Mesodermal cell (in vitro differentiated cells): ENCODE measurements around the gene SLC4A11.

Experiments used
- H3K27ac ChIP-seq: 2 replicates; pipeline ENCODE4 v1.7.0; 2013; ENCODE audit warnings: mild to moderate bottlenecking, low read depth, low read length, moderate library complexity; ENCODE audit not compliant: severe bottlenecking
- H3K36me3 ChIP-seq: 2 replicates; pipeline ENCODE4 v1.7.1; 2013; ENCODE audit warnings: mild to moderate bottlenecking, low read length, moderate library complexity; ENCODE audit not compliant: control insufficient read depth, insufficient read depth
- H3K4me1 ChIP-seq: one replicate; pipeline ENCODE4 v1.7.1; 2013; ENCODE audit warnings: mild to moderate bottlenecking, low read length; ENCODE audit not compliant: insufficient read depth, control insufficient read depth, poor library complexity, severe bottlenecking
- H3K4me3 ChIP-seq: 2 replicates; pipeline ENCODE4 v1.7.0; 2013; ENCODE audit warnings: low read length, control low read depth, mild to moderate bottlenecking; ENCODE audit not compliant: insufficient read depth, poor library complexity, severe bottlenecking; ENCODE audit errors: extremely low read depth
- H3K9me3 ChIP-seq: 2 replicates; pipeline ENCODE4 v1.7.1; 2013; ENCODE audit warnings: mild to moderate bottlenecking, low read length, moderate library complexity; ENCODE audit not compliant: control insufficient read depth
- WGBS, 2 experiments: methylation state at CpG; one replicate each; pipeline ENCODE4 v1.1.5; 2013; ENCODE audit warnings: missing lambda C conversion rate in 2 of 2; ENCODE audit not compliant: insufficient coverage in 2 of 2; 5-methylcytosine and 5-hydroxymethylcytosine counted together

SLC4A11 gene

GRCh38 chr20:3273371-3273770, 34.4 kb upstream of the SLC4A11 start:
- Histone ChIP-seq H3K9me3 (no peaks in the 10 kb centered on the region), H3K27ac (no peak overlapping the region), H3K4me1 (no peaks in the 10 kb centered on the region), H3K36me3 (peaks cover 73% of the 10 kb centered on the region), H3K4me3 (no peak overlapping the region)
- 100% methylated on average over 4 of the region's 4 CpGs; no CpG with 5 or more reads in 1 of the 2 experiments for WGBS, 2 experiments

GRCh38 chr20:3270051-3270450, 31.1 kb upstream of the SLC4A11 start:
- 96 to 100% methylated on average over 1 to 3 of the region's 4 CpGs for WGBS, 2 experiments
- H3K4me1 ChIP-seq, result no peaks in the 10 kb centered on the region
- H3K27ac ChIP-seq, result no peak overlapping the region
- peaks cover 65% of the 10 kb centered on the region for H3K36me3 ChIP-seq
- no peak overlapping the region for H3K4me3 ChIP-seq
- H3K9me3 ChIP-seq, result no peaks in the 10 kb centered on the region

- no peak overlapping the region for H3K4me3 ChIP-seq
- peaks cover 60% of the 10 kb centered on the region for H3K36me3 ChIP-seq
- no peak overlapping the region for H3K27ac ChIP-seq
- H3K9me3 ChIP-seq, result no peaks in the 10 kb centered on the region
- H3K4me1 ChIP-seq, result no peaks in the 10 kb centered on the region
These were observed 23.6 kb upstream of the SLC4A11 start for GRCh38 chr20:3262566-3262965.

- 89 to 100% methylated on average over 3 to 4 of the region's 5 CpGs for WGBS, 2 experiments
- H3K4me3 ChIP-seq, result no peak overlapping the region
- H3K36me3 ChIP-seq, result peaks cover 71% of the 10 kb centered on the region
- H3K27ac ChIP-seq, result no peak overlapping the region
- no peaks in the 10 kb centered on the region for H3K9me3 ChIP-seq
- no peaks in the 10 kb centered on the region for H3K4me1 ChIP-seq
These were observed 19.4 kb upstream of the SLC4A11 start for GRCh38 chr20:3258429-3258828.

- Histone ChIP-seq H3K4me3 (no peak overlapping the region), H3K36me3 (peaks cover 76% of the 10 kb centered on the region), H3K27ac (no peak overlapping the region), H3K9me3 (no peaks in the 10 kb centered on the region), H3K4me1 (no peaks in the 10 kb centered on the region)
- WGBS, 2 experiments, result 94 to 96% methylated on average over 5 of the region's 5 CpGs
These were observed 16.7 kb upstream of the SLC4A11 start for GRCh38 chr20:3255728-3256127.

- peaks cover 9% of the 10 kb centered on the region for H3K4me1 ChIP-seq
- H3K9me3 ChIP-seq, result no peaks in the 10 kb centered on the region
- peaks cover 52% of the 10 kb centered on the region for H3K36me3 ChIP-seq
- H3K4me3 ChIP-seq, result no peak overlapping the region
- WGBS, 2 experiments, result 94 to 98% methylated on average over 6 to 8 of the region's 8 CpGs
- no peak overlapping the region for H3K27ac ChIP-seq
These were observed 12.8 kb upstream of the SLC4A11 start for GRCh38 chr20:3251806-3252205.

- Histone ChIP-seq H3K9me3 (no peaks in the 10 kb centered on the region), H3K4me1 (peaks cover 9% of the 10 kb centered on the region), H3K27ac (no peak overlapping the region), H3K4me3 (no peak overlapping the region), H3K36me3 (peaks cover 35% of the 10 kb centered on the region)
- 22 to 26% methylated on average over 9 of the region's 10 CpGs for WGBS, 2 experiments
These were observed 11.1 kb upstream of the SLC4A11 start for GRCh38 chr20:3250091-3250504.

GRCh38 chr20:3248993-3249347, 10.0 kb upstream of the SLC4A11 start:
- peaks cover 9% of the 10 kb centered on the region for H3K4me1 ChIP-seq
- no peak overlapping the region for H3K27ac ChIP-seq
- H3K4me3 ChIP-seq, result peak overlapping the region; percentile 11
- H3K36me3 ChIP-seq, result peaks cover 25% of the 10 kb centered on the region
- WGBS, 2 experiments, result 12 to 20% methylated on average over 7 to 15 of the region's 18 CpGs
- H3K9me3 ChIP-seq, result no peaks in the 10 kb centered on the region

GRCh38 chr20:3248167-3248992, 9.4 kb upstream of the SLC4A11 start:
- Histone ChIP-seq H3K27ac (no peak overlapping the region), H3K36me3 (peaks cover 21% of the 10 kb centered on the region), H3K4me1 (peaks cover 9% of the 10 kb centered on the region), H3K9me3 (no peaks in the 10 kb centered on the region), H3K4me3 (peak overlapping the region; percentile 11)
- WGBS, 2 experiments, result 4 to 17% methylated on average over 34 to 40 of the region's 53 CpGs

GRCh38 chr20:3247638-3248037, 8.6 kb upstream of the SLC4A11 start:
- Histone ChIP-seq H3K36me3 (peaks cover 17% of the 10 kb centered on the region), H3K4me1 (peaks cover 9% of the 10 kb centered on the region), H3K9me3 (no peaks in the 10 kb centered on the region), H3K27ac (no peak overlapping the region), H3K4me3 (no peak overlapping the region)
- 50 to 84% methylated on average over 1 to 4 of the region's 4 CpGs for WGBS, 2 experiments

GRCh38 chr20:3246682-3247081, 7.7 kb upstream of the SLC4A11 start:
- H3K36me3 ChIP-seq, result peaks cover 7% of the 10 kb centered on the region
- H3K27ac ChIP-seq, result no peak overlapping the region
- no peak overlapping the region for H3K4me3 ChIP-seq
- no peaks in the 10 kb centered on the region for H3K9me3 ChIP-seq
- 100% methylated on average over 1 of the region's 1 CpG for WGBS, 2 experiments
- peaks cover 9% of the 10 kb centered on the region for H3K4me1 ChIP-seq
